Measurements from ENCODE around the gene GRK2.

GRCh38 chr11:67311556-67312082 is 45.3 kb downstream of the GRK2 start:
- no peak for TF ChIP-seq POLR2AphosphoS5 (IDR thresholded peaks at IDR 0.05; ENCODE audit: insufficient read depth, low read depth, low read length)
- TF ChIP-seq, protein P1, sequence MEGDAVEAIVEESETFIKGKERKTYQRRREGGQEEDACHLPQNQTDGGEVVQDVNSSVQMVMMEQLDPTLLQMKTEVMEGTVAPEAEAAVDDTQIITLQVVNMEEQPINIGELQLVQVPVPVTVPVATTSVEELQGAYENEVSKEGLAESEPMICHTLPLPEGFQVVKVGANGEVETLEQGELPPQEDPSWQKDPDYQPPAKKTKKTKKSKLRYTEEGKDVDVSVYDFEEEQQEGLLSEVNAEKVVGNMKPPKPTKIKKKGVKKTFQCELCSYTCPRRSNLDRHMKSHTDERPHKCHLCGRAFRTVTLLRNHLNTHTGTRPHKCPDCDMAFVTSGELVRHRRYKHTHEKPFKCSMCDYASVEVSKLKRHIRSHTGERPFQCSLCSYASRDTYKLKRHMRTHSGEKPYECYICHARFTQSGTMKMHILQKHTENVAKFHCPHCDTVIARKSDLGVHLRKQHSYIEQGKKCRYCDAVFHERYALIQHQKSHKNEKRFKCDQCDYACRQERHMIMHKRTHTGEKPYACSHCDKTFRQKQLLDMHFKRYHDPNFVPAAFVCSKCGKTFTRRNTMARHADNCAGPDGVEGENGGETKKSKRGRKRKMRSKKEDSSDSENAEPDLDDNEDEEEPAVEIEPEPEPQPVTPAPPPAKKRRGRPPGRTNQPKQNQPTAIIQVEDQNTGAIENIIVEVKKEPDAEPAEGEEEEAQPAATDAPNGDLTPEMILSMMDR (IDR thresholded peaks at IDR 0.05; ENCODE audit: extremely low read depth in 1 of 2, insufficient read depth in 1 of 2, low read depth in 1 of 2, low read length in 2 of 2) = no peak
- TF ChIP-seq, protein P2, sequence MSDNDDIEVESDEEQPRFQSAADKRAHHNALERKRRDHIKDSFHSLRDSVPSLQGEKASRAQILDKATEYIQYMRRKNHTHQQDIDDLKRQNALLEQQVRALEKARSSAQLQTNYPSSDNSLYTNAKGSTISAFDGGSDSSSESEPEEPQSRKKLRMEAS (IDR thresholded peaks at IDR 0.05; ENCODE audit: insufficient read depth, insufficient read length) = no peak
